Measurements from ENCODE around the gene ACSF3.

The ACSF3 gene

GRCh38 chr16:89123831-89124100 is 30.1 kb downstream of the ACSF3 start:
- H3K4me3 ChIP-seq (replicated peaks; ENCODE audit: low read depth, low read length): no peak overlapping the region
- TF ChIP-seq, protein P1, sequence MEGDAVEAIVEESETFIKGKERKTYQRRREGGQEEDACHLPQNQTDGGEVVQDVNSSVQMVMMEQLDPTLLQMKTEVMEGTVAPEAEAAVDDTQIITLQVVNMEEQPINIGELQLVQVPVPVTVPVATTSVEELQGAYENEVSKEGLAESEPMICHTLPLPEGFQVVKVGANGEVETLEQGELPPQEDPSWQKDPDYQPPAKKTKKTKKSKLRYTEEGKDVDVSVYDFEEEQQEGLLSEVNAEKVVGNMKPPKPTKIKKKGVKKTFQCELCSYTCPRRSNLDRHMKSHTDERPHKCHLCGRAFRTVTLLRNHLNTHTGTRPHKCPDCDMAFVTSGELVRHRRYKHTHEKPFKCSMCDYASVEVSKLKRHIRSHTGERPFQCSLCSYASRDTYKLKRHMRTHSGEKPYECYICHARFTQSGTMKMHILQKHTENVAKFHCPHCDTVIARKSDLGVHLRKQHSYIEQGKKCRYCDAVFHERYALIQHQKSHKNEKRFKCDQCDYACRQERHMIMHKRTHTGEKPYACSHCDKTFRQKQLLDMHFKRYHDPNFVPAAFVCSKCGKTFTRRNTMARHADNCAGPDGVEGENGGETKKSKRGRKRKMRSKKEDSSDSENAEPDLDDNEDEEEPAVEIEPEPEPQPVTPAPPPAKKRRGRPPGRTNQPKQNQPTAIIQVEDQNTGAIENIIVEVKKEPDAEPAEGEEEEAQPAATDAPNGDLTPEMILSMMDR (IDR thresholded peaks at IDR 0.05; ENCODE audit: low read depth, low read length, missing control alignments): no peak
- no peak for DNase-seq (ENCODE audit: extremely low read depth, low read depth)

- DNase-seq (ENCODE audit: extremely low read depth, low read depth): no peak
- TF ChIP-seq, protein P1 (IDR thresholded peaks at IDR 0.05; ENCODE audit: low read depth, low read length, missing control alignments): no peak
Observed at GRCh38 chr16:89129378-89129777, 35.7 kb downstream of the ACSF3 start.

DNA sequence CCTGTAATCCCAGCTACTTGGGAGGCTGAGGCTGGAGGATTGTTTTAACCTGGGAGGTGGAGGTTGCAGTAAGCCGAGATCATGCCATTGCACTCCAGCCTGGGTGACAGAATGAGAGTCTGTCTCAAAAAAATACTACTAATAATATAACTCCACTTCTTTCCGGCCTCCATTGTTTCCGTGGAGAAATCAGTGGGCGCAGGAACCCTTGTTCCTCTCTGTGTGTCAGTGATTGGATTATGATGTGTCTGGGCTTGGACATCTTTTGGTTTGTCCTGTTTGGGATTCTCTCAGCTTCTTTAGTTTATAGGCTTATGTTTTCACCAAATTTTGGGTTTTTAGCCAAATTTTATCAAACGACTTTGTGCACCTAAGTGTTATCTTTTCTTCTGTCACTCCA is 36.8 kb downstream of the ACSF3 start:
- TF ChIP-seq, protein P1 (IDR thresholded peaks at IDR 0.05; ENCODE audit: low read depth, low read length, missing control alignments): no peak
- no peak for DNase-seq (ENCODE audit: extremely low read depth, low read depth)
- H3K4me3 ChIP-seq (replicated peaks; ENCODE audit: low read depth, low read length): no peak overlapping the region

More at GRCh38 chr16:89129378-89129777, 35.7 kb downstream of the ACSF3 start:
- H3K4me3 ChIP-seq (replicated peaks; ENCODE audit: low read depth, low read length): no peak overlapping the region

- no peak overlapping the region for H3K4me3 ChIP-seq (replicated peaks; ENCODE audit: low read depth, low read length)
- TF ChIP-seq, protein P1 (IDR thresholded peaks at IDR 0.05; ENCODE audit: low read depth, low read length, missing control alignments): no peak
- no peak for DNase-seq (ENCODE audit: extremely low read depth, low read depth)
Observed at GRCh38 chr16:89131783-89132182, 38.1 kb downstream of the ACSF3 start.

GRCh38 chr16:89132194-89133005 is 38.7 kb downstream of the ACSF3 start:
- no peak overlapping the region for H3K4me3 ChIP-seq (replicated peaks; ENCODE audit: low read depth, low read length)
- no peak for DNase-seq (ENCODE audit: extremely low read depth, low read depth)

GRCh38 chr16:89133457-89134127 is 39.9 kb downstream of the ACSF3 start:
- TF ChIP-seq, protein P1 (IDR thresholded peaks at IDR 0.05; ENCODE audit: low read depth, low read length, missing control alignments): no peak
- no peak overlapping the region for H3K4me3 ChIP-seq (replicated peaks; ENCODE audit: low read depth, low read length)
- no peak for DNase-seq (ENCODE audit: extremely low read depth, low read depth)

More at GRCh38 chr16:89132194-89133005, 38.7 kb downstream of the ACSF3 start:
- TF ChIP-seq, protein P1 (IDR thresholded peaks at IDR 0.05; ENCODE audit: low read depth, low read length, missing control alignments): no peak

Data from HFF-Myc (cell line).